ENCODE results near the gene KPTN. TPM values are rescaled to one million over a fixed set of nuclear protein-coding genes. Genes with fewer than 3 reads are reported as not detected.

The KPTN gene
- total and polyA plus RNA-seq, 2 of the 13 experiments (the other 11 are each of a cell fraction or from before 2014, with no cell fraction given) = 9.1 to 13.3 TPM

DNA sequence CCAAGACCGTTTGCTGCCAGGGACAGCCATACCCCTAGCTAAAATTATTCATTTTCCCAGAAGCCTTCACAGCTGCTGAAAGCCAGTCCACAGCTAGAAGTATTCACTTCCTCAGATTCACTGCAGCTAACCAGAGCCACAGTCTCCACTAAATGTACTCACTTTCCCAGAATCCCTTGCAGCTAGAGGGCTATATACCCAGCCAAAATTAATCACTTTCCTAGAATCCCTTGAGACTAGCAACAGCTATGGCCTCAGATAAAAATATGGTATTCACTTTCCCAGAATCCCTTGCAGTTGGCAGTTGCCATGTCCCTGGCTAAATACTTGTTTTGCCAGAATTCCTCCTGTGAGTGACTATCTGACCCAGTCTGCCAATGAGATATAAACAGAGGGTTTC, 50.9 kb downstream of the KPTN start:
- FAIRE-seq (no peak), ATAC-seq (no peak), DNase-seq (ENCODE audit: low spot score) (no peak)
- Histone ChIP-seq H3K27ac (ENCODE audit: extremely low read length, insufficient read depth, low read length) (no peak overlapping the region), H4K20me1 (ENCODE audit: insufficient read depth, low read length) (0 out of 2 replicates have a peak, but pooled peaks cover 2% of the 10 kb centered on the region), H3K9me3 (ENCODE audit: low read length) (no peaks in the 10 kb centered on the region), H3K4me2 (ENCODE audit: low read depth, low read length) (no peak overlapping the region), H3K9ac (ENCODE audit: insufficient read depth, low read depth, low read length) (no peak overlapping the region), H3K27me3 (ENCODE audit: control insufficient read depth in 1 of 2, insufficient read depth in 2 of 2, low read length in 2 of 2) (peaks cover 0 to 23% of the 10 kb centered on the region in 2 experiments; a peak in 3 of 5 replicates), H3K4me1 (ENCODE audit: insufficient read depth, low read length) (peaks cover 26% of the 10 kb centered on the region), H2AFZ (ENCODE audit: low read length) (no peak overlapping the region), H3K79me2 (ENCODE audit: insufficient read depth, low read length) (no peaks in the 10 kb centered on the region), H3K36me3 (replicated peaks in 1 of 2; ENCODE audit: control insufficient read depth in 1 of 2, insufficient read depth in 2 of 2, low read length in 2 of 2) (no peaks in the 10 kb centered on the region), H3K4me3 (replicated peaks in 1 of 3; ENCODE audit: insufficient read depth in 1 of 3, low read depth in 2 of 3, low read length in 3 of 3) (no peak overlapping the region)
- intact Hi-C loops (cut with micrococcal nuclease; ENCODE audit: unreplicated experiment) = no loop called here
- no TSS peak for BruUV-seq (replicated peaks)
- ChIA-PET CTCF (ENCODE audit: low intra/inter-chr PET ratio, low total read pairs) (no interaction called here), POLR2A (no interaction called here)
- in situ Hi-C loops (cut with HindIII; ENCODE audit: extremely low pct_ligation_motif_present, low pct_unique_long_range_greater_than_20kb) = no loop called here
- no peak for TF ChIP-seq HMGXB3 (CRISPR knock-in tag; IDR thresholded peaks at IDR 0.05; ENCODE audit: borderline replicate concordance)
- no peak for TF ChIP-seq ZMYM4 (CRISPR knock-in tag; IDR thresholded peaks at IDR 0.05)
- WGBS (ENCODE audit: low lambda C conversion rate) = 0% methylated on average over 1 of the region's 1 CpG

GRCh38 chr19:47432499-47432898, 51.5 kb downstream of the KPTN start:
- no peaks in the 10 kb centered on the region for H3K79me2 ChIP-seq (ENCODE audit: insufficient read depth, low read length)
- H3K27me3 ChIP-seq (ENCODE audit: control insufficient read depth in 1 of 2, insufficient read depth in 2 of 2, low read length in 2 of 2) = peaks cover 0 to 23% of the 10 kb centered on the region in 2 experiments; a peak in 3 of 5 replicates
- H2AFZ ChIP-seq (ENCODE audit: low read length) = no peak overlapping the region
- no TSS peak for BruUV-seq (replicated peaks)
- no peaks in the 10 kb centered on the region for H3K9me3 ChIP-seq (ENCODE audit: low read length)
- no peak overlapping the region for H3K4me3 ChIP-seq (replicated peaks in 1 of 3; ENCODE audit: insufficient read depth in 1 of 3, low read depth in 2 of 3, low read length in 3 of 3)
- in situ Hi-C loops (cut with HindIII; ENCODE audit: extremely low pct_ligation_motif_present, low pct_unique_long_range_greater_than_20kb) (no loop called here), intact Hi-C loops (cut with micrococcal nuclease; ENCODE audit: unreplicated experiment) (no loop called here)
- no peaks in the 10 kb centered on the region for H3K36me3 ChIP-seq (replicated peaks in 1 of 2; ENCODE audit: control insufficient read depth in 1 of 2, insufficient read depth in 2 of 2, low read length in 2 of 2)
- no peak for DNase-seq (ENCODE audit: low spot score)
- 0 out of 2 replicates have a peak, but pooled peaks cover 2% of the 10 kb centered on the region for H4K20me1 ChIP-seq (ENCODE audit: insufficient read depth, low read length)
- CTCF ChIA-PET (ENCODE audit: low intra/inter-chr PET ratio, low total read pairs) = no interaction called here
- no peak overlapping the region for H3K27ac ChIP-seq (ENCODE audit: extremely low read length, insufficient read depth, low read length)
- no peak overlapping the region for H3K9ac ChIP-seq (ENCODE audit: insufficient read depth, low read depth, low read length)
- no peak for FAIRE-seq
- ATAC-seq = no peak
- POLR2A ChIA-PET = no interaction called here
- H3K4me2 ChIP-seq (ENCODE audit: low read depth, low read length) = no peak overlapping the region
- H3K4me1 ChIP-seq (ENCODE audit: insufficient read depth, low read length) = peaks cover 29% of the 10 kb centered on the region
- TF ChIP-seq ZIK1 (CRISPR knock-in tag; IDR thresholded peaks at IDR 0.05; ENCODE audit: borderline replicate concordance, low read depth) = no peak
- TF ChIP-seq MAFK (conservative IDR thresholded peaks at IDR 0.05 in 1 of 2, IDR thresholded peaks at IDR 0.05 in 1 of 2; ENCODE audit: low read length in 2 of 2) = peak; percentile 67 to 77
- TF ChIP-seq YEATS4 (CRISPR knock-in tag; IDR thresholded peaks at IDR 0.05; ENCODE audit: borderline replicate concordance) = no peak
- TF ChIP-seq ZNF879 (CRISPR knock-in tag; IDR thresholded peaks at IDR 0.05) = no peak
- no peak for TF ChIP-seq NRL (CRISPR knock-in tag; IDR thresholded peaks at IDR 0.05; ENCODE audit: borderline replicate concordance)
- no peak for TF ChIP-seq ZSCAN12 (CRISPR knock-in tag; IDR thresholded peaks at IDR 0.05)
- TF ChIP-seq ZNF83 (CRISPR knock-in tag; IDR thresholded peaks at IDR 0.05; ENCODE audit: borderline replicate concordance) = no peak
- no peak for TF ChIP-seq KAT8 (CRISPR knock-in tag; IDR thresholded peaks at IDR 0.05)
- no peak for TF ChIP-seq ZNF781 (CRISPR knock-in tag; IDR thresholded peaks at IDR 0.05; ENCODE audit: borderline replicate concordance, not compliant biosample characterization)
- TF ChIP-seq MAFF (IDR thresholded peaks at IDR 0.05; ENCODE audit: low read depth, low read length) = peak; percentile 67
- TF ChIP-seq, protein P1, sequence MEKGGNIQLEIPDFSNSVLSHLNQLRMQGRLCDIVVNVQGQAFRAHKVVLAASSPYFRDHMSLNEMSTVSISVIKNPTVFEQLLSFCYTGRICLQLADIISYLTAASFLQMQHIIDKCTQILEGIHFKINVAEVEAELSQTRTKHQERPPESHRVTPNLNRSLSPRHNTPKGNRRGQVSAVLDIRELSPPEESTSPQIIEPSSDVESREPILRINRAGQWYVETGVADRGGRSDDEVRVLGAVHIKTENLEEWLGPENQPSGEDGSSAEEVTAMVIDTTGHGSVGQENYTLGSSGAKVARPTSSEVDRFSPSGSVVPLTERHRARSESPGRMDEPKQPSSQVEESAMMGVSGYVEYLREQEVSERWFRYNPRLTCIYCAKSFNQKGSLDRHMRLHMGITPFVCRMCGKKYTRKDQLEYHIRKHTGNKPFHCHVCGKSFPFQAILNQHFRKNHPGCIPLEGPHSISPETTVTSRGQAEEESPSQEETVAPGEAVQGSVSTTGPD (CRISPR knock-in tag; IDR thresholded peaks at IDR 0.05) = no peak
- TF ChIP-seq MEIS2 (CRISPR knock-in tag; IDR thresholded peaks at IDR 0.05) = no peak
